Right atrium auricular region (tissue), 2 donors: ENCODE data around the gene SCNN1A. TPM values are rescaled to one million over a fixed set of nuclear protein-coding genes. Genes with fewer than 3 reads are reported as not detected.
A peak's percentile ranks its signal among the peaks of the same experiment; 100 is the strongest.

Source experiments
- DNase-seq: peaks from one replicate; pipeline ENCODE4 v3.0.0-alpha.2; 2019; ENCODE audit warnings: low spot score
- H3K27ac ChIP-seq, 2 donors: fragments of 200-600 bp; sonication (generic); 1 replicate in 1 of 2; 2 replicates in 1 of 2; pipeline ENCODE4 v1.5.1; 2016 to 2019
- H3K27me3 ChIP-seq, 2 donors: fragments of 200-600 bp; sonication (generic); one replicate each; pipeline versions ENCODE4 v1.5.1 to v1.6.0; 2017 to 2019
- H3K36me3 ChIP-seq: fragments of 200-600 bp; sonication (generic); one replicate; pipeline ENCODE4 v1.5.1; 2016
- H3K4me1 ChIP-seq, 2 donors: fragments of 200-600 bp; sonication (generic); one replicate each; pipeline versions ENCODE4 v1.5.1 to v1.6.0; 2017 to 2019
- H3K4me3 ChIP-seq, 2 donors: fragments of 200-600 bp; sonication (generic); 1 replicate in 1 of 2; 2 replicates in 1 of 2; pipeline ENCODE4 v1.5.1; 2017 to 2019; ENCODE audit warnings: mild to moderate bottlenecking in 1 of 2, moderate library complexity in 1 of 2
- H3K9me3 ChIP-seq, 2 donors: fragments of 200-600 bp; sonication (generic); one replicate each; pipeline ENCODE4 v1.5.1; 2019
- CTCF ChIP-seq, 2 donors: fragments of 200-600 bp; sonication (generic); IDR thresholded peaks; one replicate each; pipeline ENCODE4 v1.5.1; 2019; ENCODE audit warnings: antibody characterized with exemption in 2 of 2
- total RNA-seq, 2 donors: library from RNA; depleted of rRNA; stranded (reverse); fragments of >200 nt; gene quantifications; one replicate each; pipeline ENCODE4 v1.1.0, GENCODE V29; 2016

The SCNN1A gene
- total RNA-seq, 2 donors from 2014 or later: 2.7 to 18.7 TPM

- no peak for TF ChIP-seq CTCF (IDR thresholded peaks at IDR 0.05)
- peak overlapping the region in 1 of 2 donors; percentile 49 for H3K4me3 ChIP-seq
- no peak overlapping the region for H3K27ac ChIP-seq
- no peaks in the 10 kb centered on the region for H3K36me3 ChIP-seq
- peaks cover 0 to 9% of the 10 kb centered on the region in 2 donors for H3K4me1 ChIP-seq
- no peaks in the 10 kb centered on the region for H3K27me3 ChIP-seq
- no peaks in the 10 kb centered on the region for H3K9me3 ChIP-seq
- DNase-seq: no peak
Measured at GRCh38 chr12:6310771-6311610, 64.4 kb downstream of the SCNN1A start.

- no peak for DNase-seq
- H3K36me3 ChIP-seq: no peaks in the 10 kb centered on the region
- H3K27me3 ChIP-seq: no peaks in the 10 kb centered on the region
- no peaks in the 10 kb centered on the region for H3K9me3 ChIP-seq
- no peak overlapping the region for H3K4me3 ChIP-seq
- TF ChIP-seq CTCF (IDR thresholded peaks at IDR 0.05): no peak
- peaks cover 0 to 9% of the 10 kb centered on the region in 2 donors for H3K4me1 ChIP-seq
- no peak overlapping the region for H3K27ac ChIP-seq
Measured at GRCh38 chr12:6307529-6307928, 67.8 kb downstream of the SCNN1A start.

GRCh38 chr12:6306599-6307220 is 68.7 kb downstream of the SCNN1A start:
- no peak for DNase-seq
- H3K27me3 ChIP-seq: no peaks in the 10 kb centered on the region

GRCh38 chr12:6306151-6306550 is 69.2 kb downstream of the SCNN1A start:
- H3K9me3 ChIP-seq: no peaks in the 10 kb centered on the region
- H3K27me3 ChIP-seq: no peaks in the 10 kb centered on the region
- TF ChIP-seq CTCF (IDR thresholded peaks at IDR 0.05): no peak
- DNase-seq: no peak
- H3K27ac ChIP-seq: no peak overlapping the region
- H3K4me1 ChIP-seq: peaks cover 0 to 9% of the 10 kb centered on the region in 2 donors
- H3K4me3 ChIP-seq: no peak overlapping the region
- H3K36me3 ChIP-seq: no peaks in the 10 kb centered on the region

More at GRCh38 chr12:6306599-6307220, 68.7 kb downstream of the SCNN1A start:
- no peak for TF ChIP-seq CTCF (IDR thresholded peaks at IDR 0.05)
- no peaks in the 10 kb centered on the region for H3K9me3 ChIP-seq
- no peak overlapping the region for H3K27ac ChIP-seq
- no peak overlapping the region for H3K4me3 ChIP-seq
- H3K36me3 ChIP-seq: no peaks in the 10 kb centered on the region
- peaks cover 0 to 9% of the 10 kb centered on the region in 2 donors for H3K4me1 ChIP-seq

- no peak for DNase-seq
- Histone ChIP-seq H3K36me3 (no peaks in the 10 kb centered on the region), H3K4me3 (no peak overlapping the region), H3K27ac (no peak overlapping the region), H3K4me1 (no peaks in the 10 kb centered on the region), H3K9me3 (no peaks in the 10 kb centered on the region), H3K27me3 (no peaks in the 10 kb centered on the region)
- TF ChIP-seq CTCF (IDR thresholded peaks at IDR 0.05): no peak
Measured at GRCh38 chr12:6303071-6303470, 72.3 kb downstream of the SCNN1A start.
